Uterus (tissue), 2 donors: ENCODE measurements around the gene GATM.

Experiments
- CTCF ChIP-seq, 4 experiments: fragments of 200-600 bp in 2 of 4; fragments of 450-650 bp in 2 of 4; sonication (generic) in 2 of 4; IDR thresholded peaks; one replicate each; pipeline ENCODE4 v1.5.1; 2016 to 2019; ENCODE audit warnings: antibody characterized with exemption in 4 of 4, mild to moderate bottlenecking in 2 of 4, moderate library complexity in 1 of 4
- POLR2A ChIP-seq, 2 donors: fragments of 450-650 bp; IDR thresholded peaks; one replicate each; pipeline ENCODE4 v1.6.1; 2016; ENCODE audit warnings: antibody characterized with exemption in 2 of 2, mild to moderate bottlenecking in 1 of 2, moderate library complexity in 1 of 2

GRCh38 chr15:45385590-45385989 is 7.2 kb upstream of the GATM start:
- TF ChIP-seq CTCF (IDR thresholded peaks at IDR 0.05) (no peak), POLR2A (IDR thresholded peaks at IDR 0.05) (no peak)
